NT2/D1 (cell line): ENCODE measurements around the gene GRB10.

ENCODE experiments used
- SUZ12 ChIP-seq: IDR thresholded peaks from 2 replicates; pipeline ENCODE4 v1.6.1; 2011; ENCODE audit not compliant: insufficient read length, insufficient read depth; ENCODE audit errors: extremely low read depth
- YY1 ChIP-seq: IDR thresholded peaks from 2 replicates; pipeline ENCODE4 v1.6.1; 2011; ENCODE audit not compliant: insufficient read length, insufficient read depth
- ZNF274 ChIP-seq: IDR thresholded peaks from 2 replicates; pipeline ENCODE4 v1.6.1; 2011; ENCODE audit warnings: mild to moderate bottlenecking, low read depth, low read length

DNA sequence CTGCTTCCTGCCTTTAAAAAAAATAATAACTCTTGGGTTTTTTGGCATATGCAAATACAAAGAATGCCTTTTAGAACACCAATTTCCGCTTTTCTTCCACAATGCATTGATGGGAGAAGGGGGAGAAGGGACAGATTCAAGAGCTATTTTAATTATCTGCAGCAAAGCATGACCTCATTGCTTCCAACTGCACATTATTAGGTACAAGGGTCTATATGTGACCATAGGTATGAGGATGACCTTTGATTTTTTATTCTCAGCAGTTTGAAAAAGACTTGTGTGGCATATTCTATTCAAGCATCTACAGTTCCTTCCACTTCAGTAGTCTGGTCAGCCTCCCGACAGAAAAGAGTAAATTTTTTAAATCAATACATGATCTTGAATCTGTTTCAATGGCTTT lies 39.7 kb downstream of the GRB10 start:
- no peak for TF ChIP-seq SUZ12
- no peak for TF ChIP-seq YY1
- no peak for TF ChIP-seq ZNF274
